Endothelial cell of umbilical vein (primary cell): ENCODE results near the gene M6PR.

Experiments used
- EZH2 ChIP-seq: IDR thresholded peaks from 2 replicates; pipeline ENCODE4 v1.6.1; 2012; ENCODE audit warnings: borderline replicate concordance, low read depth, mild to moderate bottlenecking, moderate library complexity, low read length, inconsistent platforms; ENCODE audit not compliant: severe bottlenecking
- MAX ChIP-seq: IDR thresholded peaks from 2 replicates; pipeline ENCODE4 v1.6.1; 2011; ENCODE audit not compliant: insufficient read depth, insufficient read length
- POLR2A ChIP-seq: IDR thresholded peaks from 2 replicates; pipeline ENCODE4 v1.6.1; 2012; ENCODE audit warnings: low read depth, mild to moderate bottlenecking, control low read depth, low read length
- TF ChIP-seq, protein P1 (sequence below), 2 donors: IDR thresholded peaks; 1 replicate in 1 of 2; 2 replicates in 1 of 2; pipeline ENCODE4 v1.5.1; 2011; ENCODE audit warnings: low read length in 2 of 2, mild to moderate bottlenecking in 2 of 2, moderate library complexity in 2 of 2, control low read depth in 1 of 2, inconsistent platforms in 1 of 2, low read depth in 1 of 2; ENCODE audit not compliant: insufficient read depth in 1 of 2; ENCODE audit errors: extremely low read depth in 1 of 2

DNA sequence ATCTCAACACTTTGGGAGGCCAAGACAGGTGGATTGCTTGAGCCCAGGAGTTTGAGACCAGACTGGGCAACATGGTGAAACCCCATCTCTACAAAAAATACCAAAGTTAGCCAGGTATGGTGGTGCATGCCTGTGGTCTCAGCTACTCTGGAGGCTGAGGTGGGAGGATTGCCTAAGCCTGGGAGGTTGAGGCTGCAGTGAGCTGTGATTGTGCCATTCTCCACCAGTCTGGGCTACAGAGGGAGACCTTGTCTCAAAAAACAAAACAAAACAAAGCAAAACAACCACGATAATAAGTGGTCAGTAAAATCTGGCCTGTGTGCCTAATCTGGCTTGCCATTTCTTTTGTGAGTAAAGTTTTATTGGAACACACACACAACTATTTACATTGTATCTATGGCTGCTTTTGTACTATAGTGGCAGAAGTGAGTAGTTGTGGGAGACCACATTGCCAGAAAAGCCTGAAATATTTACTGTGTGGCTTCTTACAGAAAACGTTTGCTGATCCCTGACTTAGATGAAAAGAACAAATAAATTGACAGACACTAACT, 20.5 kb upstream of the M6PR start:
- TF ChIP-seq POLR2A = no peak
- TF ChIP-seq, protein P1, sequence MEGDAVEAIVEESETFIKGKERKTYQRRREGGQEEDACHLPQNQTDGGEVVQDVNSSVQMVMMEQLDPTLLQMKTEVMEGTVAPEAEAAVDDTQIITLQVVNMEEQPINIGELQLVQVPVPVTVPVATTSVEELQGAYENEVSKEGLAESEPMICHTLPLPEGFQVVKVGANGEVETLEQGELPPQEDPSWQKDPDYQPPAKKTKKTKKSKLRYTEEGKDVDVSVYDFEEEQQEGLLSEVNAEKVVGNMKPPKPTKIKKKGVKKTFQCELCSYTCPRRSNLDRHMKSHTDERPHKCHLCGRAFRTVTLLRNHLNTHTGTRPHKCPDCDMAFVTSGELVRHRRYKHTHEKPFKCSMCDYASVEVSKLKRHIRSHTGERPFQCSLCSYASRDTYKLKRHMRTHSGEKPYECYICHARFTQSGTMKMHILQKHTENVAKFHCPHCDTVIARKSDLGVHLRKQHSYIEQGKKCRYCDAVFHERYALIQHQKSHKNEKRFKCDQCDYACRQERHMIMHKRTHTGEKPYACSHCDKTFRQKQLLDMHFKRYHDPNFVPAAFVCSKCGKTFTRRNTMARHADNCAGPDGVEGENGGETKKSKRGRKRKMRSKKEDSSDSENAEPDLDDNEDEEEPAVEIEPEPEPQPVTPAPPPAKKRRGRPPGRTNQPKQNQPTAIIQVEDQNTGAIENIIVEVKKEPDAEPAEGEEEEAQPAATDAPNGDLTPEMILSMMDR (IDR thresholded peaks at IDR 0.05; ENCODE audit: extremely low read depth in 1 of 2, insufficient read depth in 1 of 2, low read depth in 1 of 2, low read length in 2 of 2) = no peak
- TF ChIP-seq EZH2 = no peak
- TF ChIP-seq MAX = no peak
